Inferior parietal cortex (tissue), 1 donor: ENCODE data around the gene TMEM151B.
A peak's percentile ranks its signal among the peaks of the same experiment; 100 is the strongest.
"Not testable (repeated sequence)": the region's sequence is repeated elsewhere in the genome, so short reads cannot be mapped to it uniquely, and the experiment has no call there.

Experiments used
- DNase-seq: peaks from one replicate; pipeline ENCODE4 v3.0.0-alpha.2; 2016; ENCODE audit errors: extremely low spot score

Gene TMEM151B

DNA sequence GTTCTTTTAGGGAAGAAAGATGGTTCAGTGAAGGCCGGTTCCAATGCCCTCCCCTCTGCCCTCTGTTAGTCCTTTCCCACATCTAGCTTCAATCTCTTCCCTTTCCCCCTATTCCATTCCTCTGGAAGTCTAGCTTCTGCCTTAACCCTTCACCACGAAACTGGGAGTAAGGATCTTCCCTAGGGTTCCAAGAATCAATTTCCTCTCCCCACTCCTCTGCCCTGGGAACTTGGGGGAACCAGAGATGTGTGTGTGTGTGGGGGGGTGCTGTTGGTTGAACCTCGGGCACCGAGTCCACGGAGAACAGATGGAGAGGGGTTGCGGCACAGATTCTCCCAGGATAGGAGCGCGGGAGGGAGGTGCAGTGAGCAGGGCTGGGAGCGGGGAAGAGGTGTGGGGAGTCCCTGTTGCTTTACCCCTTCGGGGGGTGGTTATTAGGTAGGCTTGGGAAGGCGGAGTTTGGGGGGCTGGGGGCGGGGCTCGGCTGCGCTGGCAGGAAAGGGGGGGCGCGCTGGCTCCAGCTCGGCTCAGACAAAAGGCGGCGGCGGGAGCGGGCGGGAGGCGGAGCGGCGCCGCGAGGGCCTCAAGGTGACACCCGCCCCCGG lies at the start of gene TMEM151B:
TMEM151B (plus strand) TSS at position 530 of the 605 bp plus-strand sequence. CDS start 293 bp downstream, outside the sequence.
- DNase-seq, result no peak

DNA sequence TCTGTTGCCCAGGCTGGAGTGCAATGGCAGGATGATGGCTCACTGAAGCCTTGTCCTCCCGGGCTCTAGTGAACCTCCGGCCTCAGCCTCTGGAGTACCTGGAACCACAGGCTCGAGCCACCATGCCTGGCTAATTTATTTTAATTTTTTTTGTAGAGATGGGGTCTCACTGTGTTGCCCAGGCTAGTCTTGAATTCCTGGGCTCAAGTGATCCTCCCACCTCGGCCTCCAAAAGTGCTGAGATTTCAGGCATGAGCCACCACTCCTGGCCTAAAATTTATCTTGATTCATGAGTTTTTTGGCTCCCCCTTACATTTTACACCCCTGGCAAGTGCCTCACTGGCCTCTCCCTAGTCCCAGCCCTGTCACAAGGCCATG lies 49.3 kb upstream of the TMEM151B start:
- no peak for DNase-seq

DNA sequence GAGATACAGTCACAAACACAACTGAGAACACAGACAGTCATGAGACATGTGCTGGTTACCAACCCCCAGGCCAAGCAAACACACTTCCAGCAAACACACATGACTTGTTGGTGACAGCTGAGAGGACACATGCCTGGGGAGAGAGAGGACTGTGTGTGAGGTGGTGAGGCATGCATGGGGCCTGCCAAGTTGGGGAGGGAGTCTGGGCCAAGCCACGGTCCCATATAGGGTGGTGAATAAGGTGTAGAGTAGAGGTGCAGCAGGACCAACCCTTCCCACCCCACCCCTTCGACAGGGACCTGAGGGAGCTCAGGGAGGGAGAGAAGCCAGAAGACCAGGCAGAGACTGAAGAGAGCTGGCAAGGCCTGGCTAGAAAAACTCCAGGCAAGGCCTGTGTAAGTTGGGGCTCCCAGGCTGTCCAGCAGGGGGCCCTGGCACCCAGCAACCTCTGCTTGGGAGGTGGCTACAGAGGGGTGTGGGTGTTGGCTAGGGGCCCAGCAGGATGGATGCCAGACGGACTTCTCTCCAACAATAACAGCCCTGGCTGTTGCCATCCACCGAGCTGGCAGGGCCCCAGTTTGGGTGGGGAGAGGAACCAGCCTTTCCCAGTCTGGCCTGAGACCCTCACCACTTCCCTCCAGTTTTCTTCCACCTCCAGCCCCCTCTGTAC lies 48.8 kb upstream of the TMEM151B start:
- DNase-seq, result peak; percentile 63

DNA sequence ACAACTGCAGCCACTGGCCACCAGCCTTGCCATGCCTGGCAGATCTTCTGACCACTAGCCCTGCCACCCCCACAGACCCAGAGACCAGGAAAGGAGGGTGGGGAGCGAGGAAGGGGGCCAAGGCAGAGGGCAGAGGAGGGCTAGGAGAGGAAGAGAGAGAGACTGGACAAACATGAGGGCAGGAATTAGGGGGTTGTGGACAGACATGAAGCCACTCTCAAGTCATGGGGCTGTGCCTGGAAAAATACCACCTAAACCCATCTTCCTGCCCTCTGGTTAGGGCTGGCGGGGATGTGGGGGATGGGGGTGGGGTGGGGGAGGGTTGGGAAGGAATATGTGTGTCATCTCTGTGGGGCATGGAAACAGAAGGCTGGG lies 48.3 kb upstream of the TMEM151B start:
- DNase-seq, result no peak

DNA sequence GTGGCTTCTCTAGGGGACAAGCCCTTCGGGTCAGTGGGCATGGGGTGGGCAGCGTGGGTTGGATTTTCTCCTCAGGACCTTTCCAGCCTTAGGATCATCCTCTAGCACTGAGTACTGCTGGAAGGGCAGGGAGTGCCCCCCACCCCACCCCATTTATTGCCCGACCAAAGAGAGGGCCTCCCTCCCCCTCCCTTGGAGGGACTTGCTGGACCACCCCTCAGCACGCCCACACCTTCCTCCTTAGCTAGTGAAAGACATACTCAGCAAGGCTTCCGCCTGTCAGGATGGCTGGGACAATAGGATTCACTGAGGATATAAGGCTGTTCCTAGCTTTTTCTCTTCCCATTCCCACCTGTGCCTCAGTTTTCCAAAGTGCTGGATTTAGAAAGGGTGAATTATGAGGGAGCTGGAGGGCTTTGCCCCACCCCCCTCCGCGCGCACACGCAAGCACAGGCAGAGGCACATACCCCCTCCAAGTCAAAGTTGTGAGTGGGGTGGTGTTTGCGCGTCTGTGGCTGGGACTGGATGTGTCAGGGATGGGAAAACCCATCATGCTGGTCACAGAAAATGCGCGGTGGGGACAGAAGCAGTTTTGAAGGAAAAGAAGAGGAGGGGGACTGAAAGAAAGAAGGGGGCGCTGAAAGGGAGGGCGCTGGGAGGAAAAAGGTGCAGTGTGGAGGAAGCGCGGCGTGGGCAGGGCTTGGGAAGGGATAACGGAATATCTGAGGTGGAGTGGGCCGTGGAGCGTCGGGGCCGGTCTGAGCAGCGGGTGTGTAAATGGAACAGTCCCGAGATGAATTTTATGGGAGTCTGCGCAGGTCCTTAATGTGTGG lies 47.5 kb upstream of the TMEM151B start:
- DNase-seq, result peak; percentile 22

DNA sequence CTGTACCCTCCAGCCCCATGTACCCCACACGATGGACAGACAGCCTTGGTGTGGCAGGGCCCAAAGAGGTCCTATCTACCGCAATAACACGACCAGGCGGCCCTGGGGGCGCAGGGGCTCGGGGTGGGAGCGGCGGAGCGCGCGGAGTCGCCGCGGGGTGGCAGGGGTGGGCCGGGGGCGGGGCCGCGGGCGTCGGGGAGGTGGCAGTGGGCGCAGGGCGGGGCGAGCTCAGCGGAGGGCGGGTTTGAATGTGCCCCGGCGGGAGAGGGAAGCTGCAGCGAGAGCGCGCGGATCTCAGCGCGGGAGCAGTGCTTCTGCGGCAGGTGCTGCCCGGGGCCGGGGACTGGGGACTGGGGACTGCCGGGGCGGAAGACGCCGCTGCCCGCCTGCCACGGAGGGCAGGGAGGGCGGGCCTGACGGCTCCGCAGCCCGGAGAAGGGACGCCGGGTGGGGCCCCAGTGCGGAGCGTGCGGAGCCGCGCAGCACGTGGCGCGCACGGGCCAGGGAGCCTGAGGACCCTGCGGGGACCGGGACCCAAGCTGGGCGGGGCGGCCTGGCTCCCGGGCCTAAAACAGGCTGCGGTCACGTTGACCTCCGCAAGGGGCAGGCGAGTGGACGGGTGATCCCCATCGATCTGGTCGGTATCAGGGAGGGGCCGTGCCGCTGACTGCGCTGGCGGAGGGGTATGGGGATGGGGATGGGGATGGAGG lies 46.8 kb upstream of the TMEM151B start, which contains the start of gene SLC29A1:
SLC29A1 (plus strand) TSS at position 277 of the 710 bp plus-strand sequence. CDS start 3,719 bp downstream, outside the sequence.
- DNase-seq, result peak; percentile 38

DNA sequence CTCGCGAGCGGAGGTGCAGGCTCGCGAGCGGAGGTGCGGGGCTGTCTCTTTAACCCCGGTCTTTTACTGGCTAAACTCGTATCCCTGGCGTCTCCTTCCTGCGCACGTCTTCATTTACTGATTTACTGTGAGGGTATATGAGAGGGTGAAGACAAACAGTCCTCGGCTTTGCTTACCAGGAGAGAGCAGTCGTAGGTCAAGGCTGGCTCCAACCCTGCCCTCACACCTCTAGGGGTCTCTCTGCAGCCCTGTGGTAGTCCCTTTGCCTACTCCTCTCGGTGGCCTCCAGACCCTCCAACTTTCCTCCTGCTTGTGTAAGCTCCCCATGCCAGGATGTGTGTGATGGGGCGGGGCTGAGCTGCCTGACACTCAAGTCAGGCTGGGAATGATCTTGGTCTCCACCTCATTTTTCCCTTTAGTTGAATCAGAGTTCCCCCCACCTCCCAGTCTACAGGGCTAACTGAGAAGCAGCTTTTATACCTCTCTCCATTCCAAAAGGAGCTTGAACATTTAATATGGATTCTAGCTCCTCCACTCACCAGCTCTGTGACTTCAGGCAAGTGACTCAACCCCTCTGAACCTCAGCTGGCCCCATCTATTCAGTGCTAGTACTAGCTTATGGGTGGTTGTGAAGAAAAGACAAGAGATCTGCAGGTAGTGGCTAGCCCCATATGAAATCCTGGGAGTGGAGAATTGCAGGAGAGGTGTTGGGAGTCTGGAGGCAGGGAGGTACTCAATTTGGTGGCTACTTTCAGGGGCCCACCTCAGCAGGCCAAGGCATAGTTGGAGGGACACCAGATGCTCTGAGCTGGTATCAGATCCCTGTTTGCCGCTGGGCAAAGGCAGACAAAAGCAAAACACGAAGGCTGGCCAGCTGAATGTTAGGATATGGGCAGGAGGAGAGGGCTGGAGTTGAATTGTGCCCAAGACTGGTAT lies 46.0 kb upstream of the TMEM151B start:
- DNase-seq, result no peak

DNA sequence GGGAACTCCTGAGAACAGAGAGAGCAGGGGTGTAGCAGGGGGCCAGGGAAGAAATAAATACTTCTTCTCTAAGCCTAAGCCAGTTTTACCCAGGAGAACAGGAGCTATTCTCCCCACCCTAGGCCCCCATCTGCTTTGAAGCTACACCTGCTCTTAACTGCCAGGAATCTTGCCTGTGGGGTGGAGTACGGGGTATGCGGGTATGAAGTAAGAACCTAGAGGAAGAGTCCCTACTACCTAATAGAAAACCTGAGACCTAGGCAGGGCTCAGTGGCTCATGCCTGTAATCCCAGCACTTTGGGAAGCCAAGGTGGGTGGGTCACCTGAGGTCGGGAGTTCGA lies 45.3 kb upstream of the TMEM151B start:
- DNase-seq, result no peak

DNA sequence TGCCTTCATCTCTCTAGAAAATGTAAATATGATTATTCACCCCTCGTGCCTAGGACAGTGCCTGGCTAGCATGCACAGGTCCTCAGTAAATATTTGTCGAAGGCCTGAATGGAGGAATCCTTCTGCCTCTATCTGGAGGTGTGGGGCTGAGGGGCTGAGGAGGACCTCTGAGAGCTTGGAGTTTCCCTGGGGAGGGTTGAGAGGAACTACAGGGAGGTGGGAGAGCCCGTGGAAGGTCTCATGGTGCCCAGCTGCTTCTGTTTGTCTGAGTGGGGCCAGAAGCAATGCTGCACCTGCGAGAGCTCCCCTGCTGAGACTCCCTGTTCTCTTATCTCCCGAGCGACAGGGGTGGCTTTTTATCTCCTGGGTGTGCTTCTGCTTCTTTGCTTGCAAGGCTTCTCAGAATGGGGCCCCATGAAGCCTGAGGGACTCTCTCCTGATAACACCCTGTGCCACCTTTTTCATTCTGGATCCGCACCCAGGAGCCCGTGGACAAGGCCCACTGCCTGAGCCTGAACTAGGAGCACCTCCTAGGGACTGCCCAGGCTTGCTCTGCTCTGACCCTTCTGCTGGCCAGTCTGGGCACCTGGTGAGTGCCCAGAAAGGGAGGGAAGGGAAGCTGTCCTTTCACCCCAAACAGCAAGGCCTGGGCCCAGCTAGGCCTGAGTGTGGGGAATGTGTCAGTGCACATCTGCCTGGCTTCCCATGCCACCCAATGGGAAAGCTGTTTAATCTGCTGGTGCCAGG lies 44.5 kb upstream of the TMEM151B start:
- DNase-seq, result no peak

DNA sequence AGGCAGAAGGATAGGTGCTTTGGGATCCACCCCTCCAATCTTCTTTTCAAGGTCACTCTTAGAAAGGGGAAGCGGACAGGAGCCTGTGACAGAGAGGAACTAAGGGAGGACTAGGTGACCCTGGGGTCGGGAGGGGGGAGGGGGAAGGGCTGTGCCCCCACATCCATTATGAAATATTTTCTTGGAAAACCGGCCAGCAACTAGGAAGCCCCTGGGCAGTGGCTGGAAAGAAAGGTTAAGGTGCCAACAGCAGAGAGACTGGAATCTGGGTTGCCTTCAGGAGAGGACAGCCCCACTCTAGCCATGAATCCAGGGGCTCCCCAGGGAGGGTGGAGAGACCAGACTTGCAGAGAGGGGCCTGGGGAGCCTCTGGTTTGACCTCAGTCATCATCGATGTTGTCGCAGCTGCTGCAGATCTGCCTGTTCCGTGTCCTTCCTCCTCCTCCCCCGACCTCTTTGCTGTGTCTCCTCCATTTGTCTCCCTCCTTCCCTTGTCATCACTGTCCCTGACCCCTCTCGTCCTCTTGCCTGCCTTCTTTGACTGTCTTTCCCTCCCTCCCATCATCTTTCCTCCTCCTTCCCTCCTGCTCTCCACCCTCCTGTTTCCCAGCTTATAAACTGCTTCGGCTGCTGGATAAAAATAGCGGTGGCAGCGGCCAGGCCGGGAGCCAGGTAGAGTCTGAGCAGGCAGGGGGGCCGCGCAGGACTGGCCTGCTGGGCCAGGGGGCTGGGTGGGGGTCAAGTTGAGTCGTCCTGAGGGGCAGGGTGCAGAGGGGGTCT lies 43.7 kb upstream of the TMEM151B start:
- no peak for DNase-seq

DNA sequence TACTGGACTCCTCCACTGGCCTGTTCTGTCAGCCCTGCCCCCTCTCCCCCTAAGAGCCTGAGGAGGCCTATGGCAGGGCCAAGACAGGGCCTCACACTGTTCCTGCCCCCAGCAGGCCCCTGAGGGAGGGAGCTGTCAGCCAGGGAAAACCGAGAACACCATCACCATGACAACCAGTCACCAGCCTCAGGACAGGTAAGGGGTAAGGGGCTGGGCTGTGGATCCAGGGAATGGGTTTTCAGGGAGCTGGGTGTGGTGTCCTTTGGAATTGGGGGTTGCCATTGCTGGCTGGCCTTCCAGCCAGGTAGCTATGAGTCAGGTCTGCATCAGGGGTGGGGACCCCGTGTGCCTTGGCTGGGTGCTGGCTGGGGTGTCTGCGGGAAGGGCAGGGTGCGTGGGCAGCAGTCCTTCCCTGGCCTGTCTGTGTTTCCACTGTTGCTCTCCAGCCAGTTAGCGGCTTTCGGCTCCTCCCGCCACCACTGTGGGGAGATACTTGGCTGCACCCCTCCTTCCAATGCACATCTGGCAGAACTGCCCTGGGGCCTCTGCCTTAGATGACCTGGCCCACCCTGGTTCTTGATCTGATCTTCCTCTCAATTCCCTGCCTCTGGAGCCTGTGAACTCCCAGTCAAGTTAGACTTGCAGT lies 43.0 kb upstream of the TMEM151B start:
- DNase-seq, result no peak

DNA sequence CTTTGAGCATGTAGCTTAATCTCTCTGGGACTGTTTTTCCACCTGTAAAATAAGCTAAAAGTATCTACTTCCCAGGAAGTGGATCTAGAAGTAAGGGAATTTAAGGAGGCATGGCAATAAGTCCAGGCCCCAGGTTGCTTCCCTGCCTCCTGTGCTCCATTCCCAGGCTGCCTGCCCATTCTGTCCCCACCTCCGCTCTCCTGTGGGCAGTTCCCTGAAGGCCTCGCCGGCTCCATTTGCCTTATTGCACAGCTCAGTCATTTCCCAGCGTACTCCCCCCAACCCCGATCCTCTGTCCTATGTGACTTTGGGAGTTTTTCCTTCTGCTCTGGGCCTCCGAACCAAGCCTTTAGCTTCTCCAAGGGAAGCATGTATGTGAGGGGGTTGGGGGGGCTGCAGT lies 42.2 kb upstream of the TMEM151B start:
- no peak for DNase-seq

DNA sequence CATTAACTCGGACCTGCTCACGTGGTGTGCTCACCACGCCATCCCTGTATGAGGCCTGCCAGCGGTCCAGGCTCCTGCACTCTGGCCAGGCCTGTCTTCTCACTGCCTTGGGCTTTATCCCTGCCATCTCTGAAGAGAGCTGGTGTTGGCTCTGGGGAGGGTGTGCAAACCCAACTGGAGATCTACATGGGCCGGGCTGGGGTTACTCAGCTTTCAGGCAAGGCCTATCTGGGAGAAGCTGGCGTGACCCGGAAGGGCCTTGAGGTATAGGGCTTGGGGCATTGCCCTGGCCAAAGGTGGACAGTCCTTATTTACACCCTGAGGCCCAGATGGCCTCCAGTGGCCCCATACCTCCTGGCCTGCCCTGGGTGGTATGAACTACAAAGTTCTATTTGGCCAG lies 41.8 kb upstream of the TMEM151B start:
- DNase-seq, result no peak

DNA sequence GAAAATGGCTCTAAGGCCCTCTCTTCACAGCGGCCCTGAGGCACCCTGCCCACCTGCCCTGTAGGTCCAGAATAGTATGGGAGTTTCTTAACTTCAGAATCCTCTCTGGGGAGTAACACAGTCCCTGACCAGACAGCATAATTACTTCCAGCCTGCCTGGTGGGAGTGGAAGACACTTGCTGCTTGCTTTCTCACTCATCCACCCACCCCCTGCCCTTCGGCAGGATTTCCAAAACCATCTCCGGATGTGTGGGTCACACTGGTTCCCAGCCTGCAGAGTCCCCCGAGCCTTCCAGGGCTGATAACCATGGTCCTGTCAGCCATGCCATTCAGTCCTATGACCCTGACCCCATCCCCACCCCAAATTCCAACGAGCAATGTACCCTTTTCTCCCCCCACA lies 41.4 kb upstream of the TMEM151B start:
- DNase-seq, result no peak

DNA sequence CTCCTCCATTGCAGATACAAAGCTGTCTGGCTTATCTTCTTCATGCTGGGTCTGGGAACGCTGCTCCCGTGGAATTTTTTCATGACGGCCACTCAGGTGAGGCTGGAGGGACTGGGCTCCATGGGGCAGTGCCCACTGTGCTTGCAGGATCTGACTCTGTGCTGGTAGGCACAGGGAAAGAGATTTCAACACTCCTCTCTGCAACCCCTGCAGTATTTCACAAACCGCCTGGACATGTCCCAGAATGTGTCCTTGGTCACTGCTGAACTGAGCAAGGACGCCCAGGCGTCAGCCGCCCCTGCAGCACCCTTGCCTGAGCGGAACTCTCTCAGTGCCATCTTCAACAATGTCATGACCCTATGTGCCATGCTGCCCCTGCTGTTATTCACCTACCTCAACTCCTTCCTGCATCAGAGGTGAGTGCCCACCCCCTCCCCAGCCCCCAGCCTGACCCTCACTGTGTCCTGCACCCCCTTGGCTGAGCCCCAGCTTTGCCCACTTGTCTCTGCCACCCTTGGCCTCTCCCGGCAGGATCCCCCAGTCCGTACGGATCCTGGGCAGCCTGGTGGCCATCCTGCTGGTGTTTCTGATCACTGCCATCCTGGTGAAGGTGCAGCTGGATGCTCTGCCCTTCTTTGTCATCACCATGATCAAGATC lies 40.7 kb upstream of the TMEM151B start:
- no peak for DNase-seq

DNA sequence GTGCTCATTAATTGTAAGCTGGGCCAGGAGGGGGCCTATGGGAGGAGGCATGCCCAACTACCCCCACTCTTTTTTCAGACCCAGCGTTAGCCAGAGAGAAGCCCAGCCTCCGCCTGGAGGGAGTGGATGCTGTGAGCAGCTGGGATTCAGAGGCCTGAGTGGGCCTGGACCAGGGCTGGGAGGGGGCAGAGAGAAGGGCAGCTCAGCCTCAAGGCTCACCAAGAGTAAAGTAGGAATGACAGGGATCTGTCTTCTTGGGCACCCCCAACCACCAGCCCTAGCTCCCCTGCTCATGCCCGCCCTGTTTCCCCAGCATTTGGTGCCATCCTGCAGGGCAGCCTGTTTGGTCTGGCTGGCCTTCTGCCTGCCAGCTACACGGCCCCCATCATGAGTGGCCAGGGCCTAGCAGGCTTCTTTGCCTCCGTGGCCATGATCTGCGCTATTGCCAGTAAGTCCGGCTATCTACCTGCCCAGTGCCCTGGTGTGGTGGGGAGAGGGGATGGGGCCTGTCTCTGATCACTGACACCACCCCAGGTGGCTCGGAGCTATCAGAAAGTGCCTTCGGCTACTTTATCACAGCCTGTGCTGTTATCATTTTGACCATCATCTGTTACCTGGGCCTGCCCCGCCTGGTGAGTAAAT lies 40.1 kb upstream of the TMEM151B start:
- DNase-seq, result no peak

DNA sequence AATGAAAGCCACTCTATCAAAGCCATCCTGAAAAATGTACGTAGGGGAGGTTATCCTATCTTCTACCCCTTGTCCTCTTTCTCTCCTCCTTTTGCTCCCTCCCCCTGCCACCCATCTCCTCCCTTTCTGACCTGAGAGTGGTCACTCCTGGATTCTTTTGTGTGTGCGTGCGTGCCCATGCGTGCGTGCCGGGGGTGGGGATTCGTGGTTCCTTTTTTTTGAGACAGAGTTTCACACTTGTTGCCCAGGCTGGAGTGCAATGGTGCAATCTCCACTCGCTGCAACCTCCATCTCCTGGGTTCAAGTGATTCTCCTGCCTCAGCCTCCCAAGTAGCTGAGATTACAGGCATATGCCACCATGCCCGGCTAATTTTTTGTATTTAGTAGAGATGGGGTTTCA lies 38.8 kb upstream of the TMEM151B start:
- not testable (repeated sequence) for DNase-seq
